ENCODE results near the gene UCP2. TPM values are rescaled to one million over a fixed set of nuclear protein-coding genes. Genes with fewer than 3 reads are reported as not detected.

Gene UCP2
- total and polyA plus RNA-seq, 9 of the 15 experiments (the other 6 are each of a cell fraction or from before 2014, with no cell fraction given) = 19.2 to 216 (median 87.9) TPM

GRCh38 chr11:73983741-73984538 is 1.3 kb upstream of the UCP2 start (continued):
- TF ChIP-seq USF1 (CRISPR knock-in tag; IDR thresholded peaks at IDR 0.05) (no peak; the same call in 1 of the 2 replicates), ZNF184 (CRISPR knock-in tag; IDR thresholded peaks at IDR 0.05) (no peak), FIP1L1 (IDR thresholded peaks at IDR 0.05; ENCODE audit: low read depth, low read length, poor library complexity, severe bottlenecking) (no peak), TCF3 (CRISPR knock-in tag; IDR thresholded peaks at IDR 0.05) (no peak), ZNF263 (CRISPR knock-in tag; IDR thresholded peaks at IDR 0.05; ENCODE audit: borderline replicate concordance) (no peak), ZFP91 (CRISPR knock-in tag; IDR thresholded peaks at IDR 0.05) (no peak), HNRNPL (IDR thresholded peaks at IDR 0.05; ENCODE audit: low read depth, low read length) (no peak), SMC3 (conservative IDR thresholded peaks at IDR 0.05; ENCODE audit: insufficient read depth, low read depth, low read length) (no peak), MEIS2 (IDR thresholded peaks at IDR 0.05; ENCODE audit: partially characterized antibody) (no peak), SMARCA4 (IDR thresholded peaks at IDR 0.05) (0 out of 2 replicates have a peak, but pooled peaks have one; percentile 17), ZNF551 (CRISPR knock-in tag; IDR thresholded peaks at IDR 0.05) (no peak), U2AF1 (optimal IDR thresholded peaks at IDR 0.05; ENCODE audit: low read depth, low read length) (no peak), TRIM28 (IDR thresholded peaks at IDR 0.05) (no peak), KAT7 (CRISPR knock-in tag; IDR thresholded peaks at IDR 0.05; ENCODE audit: borderline replicate concordance) (no peak), KDM4B (IDR thresholded peaks at IDR 0.05; ENCODE audit: borderline replicate concordance in 2 of 2, low read depth in 1 of 2) (no peak), TARDBP (IDR thresholded peaks at IDR 0.05) (no peak), RREB1 (CRISPR knock-in tag; IDR thresholded peaks at IDR 0.05) (no peak), PTTG1 (tag; IDR thresholded peaks at IDR 0.05; ENCODE audit: low read depth) (no peak), FOSL1 (tag; conservative IDR thresholded peaks at IDR 0.05) (peak; percentile 42), NFE2 (IDR thresholded peaks at IDR 0.05; ENCODE audit: low read depth) (no peak), BRD4 (IDR thresholded peaks at IDR 0.05) (no peak; the same call in 1 of the 2 replicates)

All from K562 (cell line).